Measurements from ENCODE around the gene ETFBKMT. TPM values are rescaled to one million over a fixed set of nuclear protein-coding genes. Genes with fewer than 3 reads are reported as not detected.
"Not testable (repeated sequence)": the region's sequence is repeated elsewhere in the genome, so short reads cannot be mapped to it uniquely, and the experiment has no call there.

The ETFBKMT gene
- total RNA-seq, 4 donors from 2014 or later, result 0.53 to 1.9 (median 1.2) TPM

DNA sequence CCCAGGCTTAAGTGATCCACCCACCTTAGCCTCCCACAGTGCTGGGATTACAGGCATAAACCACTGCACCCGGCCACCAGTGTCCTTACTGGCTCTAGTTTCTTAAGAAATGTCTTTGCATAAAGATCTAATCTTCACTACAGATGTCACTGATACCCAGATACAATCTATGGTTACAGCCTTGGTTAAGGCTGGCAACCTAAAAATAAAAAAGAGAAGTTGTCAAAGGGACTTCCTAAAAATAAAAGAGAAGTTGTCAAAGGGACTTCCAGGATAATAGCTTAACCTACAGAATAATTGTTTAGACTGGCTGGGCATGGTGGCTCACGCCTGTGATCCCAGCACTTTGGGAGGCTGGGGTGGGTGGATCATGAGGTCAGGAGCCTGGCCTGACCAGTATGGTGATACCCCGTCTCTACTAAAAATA lies 27.6 kb downstream of the ETFBKMT start:
- Histone ChIP-seq H3K4me1 (no peaks in the 10 kb centered on the region), H3K9me3 (peaks cover 0 to 32% (median 20%) of the 10 kb centered on the region in 3 donors), H3K36me3 (peaks cover 0 to 48% (median 0%) of the 10 kb centered on the region in 3 donors), H3K4me3 (no peak overlapping the region), H3K27ac (no peak overlapping the region), H3K27me3 (no peaks in the 10 kb centered on the region)
- no peak for DNase-seq
- WGBS, 2 donors, result 55 to 82% methylated on average over 3 of the region's 3 CpGs
- intact Hi-C loops (cut with DNase I), result loop anchor here (10.0 kb wide), 1 partner anchor 618 kb away; no protein-coding TSS in a partner anchor
- TF ChIP-seq, protein P1, sequence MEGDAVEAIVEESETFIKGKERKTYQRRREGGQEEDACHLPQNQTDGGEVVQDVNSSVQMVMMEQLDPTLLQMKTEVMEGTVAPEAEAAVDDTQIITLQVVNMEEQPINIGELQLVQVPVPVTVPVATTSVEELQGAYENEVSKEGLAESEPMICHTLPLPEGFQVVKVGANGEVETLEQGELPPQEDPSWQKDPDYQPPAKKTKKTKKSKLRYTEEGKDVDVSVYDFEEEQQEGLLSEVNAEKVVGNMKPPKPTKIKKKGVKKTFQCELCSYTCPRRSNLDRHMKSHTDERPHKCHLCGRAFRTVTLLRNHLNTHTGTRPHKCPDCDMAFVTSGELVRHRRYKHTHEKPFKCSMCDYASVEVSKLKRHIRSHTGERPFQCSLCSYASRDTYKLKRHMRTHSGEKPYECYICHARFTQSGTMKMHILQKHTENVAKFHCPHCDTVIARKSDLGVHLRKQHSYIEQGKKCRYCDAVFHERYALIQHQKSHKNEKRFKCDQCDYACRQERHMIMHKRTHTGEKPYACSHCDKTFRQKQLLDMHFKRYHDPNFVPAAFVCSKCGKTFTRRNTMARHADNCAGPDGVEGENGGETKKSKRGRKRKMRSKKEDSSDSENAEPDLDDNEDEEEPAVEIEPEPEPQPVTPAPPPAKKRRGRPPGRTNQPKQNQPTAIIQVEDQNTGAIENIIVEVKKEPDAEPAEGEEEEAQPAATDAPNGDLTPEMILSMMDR (IDR thresholded peaks at IDR 0.05), result no peak
- TF ChIP-seq POLR2A (IDR thresholded peaks at IDR 0.05), result no peak

DNA sequence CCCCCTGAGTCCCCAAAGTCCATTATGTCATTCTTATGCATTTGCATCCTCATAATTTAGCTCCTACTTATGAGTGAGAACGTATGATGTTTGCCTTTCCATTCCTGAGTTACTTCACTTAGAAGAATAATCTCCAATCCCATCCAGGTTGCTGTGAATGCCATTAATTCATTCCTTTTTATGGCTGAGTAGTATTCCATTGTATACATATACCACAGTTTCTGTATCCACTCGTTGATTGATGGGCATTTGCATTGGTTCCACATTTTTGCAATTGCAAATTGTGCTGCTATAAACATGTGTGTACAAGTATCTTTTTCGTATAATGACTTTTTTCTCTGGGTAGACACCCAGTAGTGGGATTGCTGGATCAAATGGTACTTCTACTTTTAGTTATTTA lies 30.4 kb downstream of the ETFBKMT start:
- not testable (repeated sequence) for H3K27me3 ChIP-seq, H3K27ac ChIP-seq, H3K4me3 ChIP-seq, DNase-seq, H3K4me1 ChIP-seq, H3K9me3 ChIP-seq
- intact Hi-C loops (cut with DNase I), result loop anchor here (10.0 kb wide), 1 partner anchor 615 kb away; no protein-coding TSS in a partner anchor
- 89 to 95% methylated on average over 3 of the region's 3 CpGs for WGBS, 2 donors
- peaks cover 0 to 42% (median 0%) of the 10 kb centered on the region in 3 donors for H3K36me3 ChIP-seq

DNA sequence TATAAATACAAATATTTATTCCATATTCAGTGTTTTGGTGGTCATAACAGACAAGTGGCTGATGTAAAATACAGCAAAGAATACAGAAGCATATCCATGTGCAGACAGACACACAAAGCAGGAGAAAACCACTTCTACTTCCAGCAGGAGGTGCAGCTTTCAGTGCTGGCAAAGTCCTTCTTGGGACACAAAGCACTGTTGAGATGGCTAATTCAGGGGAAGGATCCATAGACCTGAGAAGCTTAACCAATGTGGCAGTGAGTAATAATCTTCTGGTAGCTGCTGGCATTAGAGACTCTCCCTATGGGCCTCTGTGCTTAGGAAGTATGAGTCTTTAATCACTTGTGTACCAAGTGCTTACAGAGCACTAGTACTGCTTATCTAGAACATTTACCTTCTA lies 42.6 kb downstream of the ETFBKMT start:
- Histone ChIP-seq H3K27me3 (no peaks in the 10 kb centered on the region), H3K9me3 (no peaks in the 10 kb centered on the region), H3K4me1 (no peaks in the 10 kb centered on the region), H3K4me3 (no peak overlapping the region), H3K27ac (no peak overlapping the region), H3K36me3 (peaks cover 0 to 36% (median 0%) of the 10 kb centered on the region in 3 donors)
- TF ChIP-seq POLR2A (IDR thresholded peaks at IDR 0.05), result no peak
- TF ChIP-seq, protein P1 (IDR thresholded peaks at IDR 0.05), result peak in 1 of 6 experiments; percentile 13
- intact Hi-C loops (cut with DNase I), result no loop called here
- DNase-seq, result no peak

DNA sequence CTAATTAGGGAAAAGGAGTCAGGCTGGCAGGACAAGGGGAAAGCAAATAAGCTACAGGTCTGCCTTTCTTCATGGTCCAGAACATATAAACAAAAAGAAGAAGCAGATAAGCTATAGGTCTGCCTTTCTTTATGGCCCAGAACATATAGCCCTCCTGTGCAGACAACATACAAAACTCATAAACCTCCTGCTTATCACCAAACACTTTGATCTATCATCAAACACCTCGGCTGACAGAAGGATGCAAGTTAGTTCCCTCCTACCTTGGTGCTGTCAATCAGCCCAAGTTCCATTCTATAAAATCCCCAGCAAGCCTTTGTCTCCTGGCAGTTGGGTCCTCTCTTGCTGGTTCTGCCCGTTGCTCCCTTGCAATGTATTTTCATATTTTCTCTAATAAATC lies 46.1 kb downstream of the ETFBKMT start:
- TF ChIP-seq, protein P1 (IDR thresholded peaks at IDR 0.05), result no peak
- no peak for TF ChIP-seq POLR2A (IDR thresholded peaks at IDR 0.05)
- no peaks in the 10 kb centered on the region for H3K27me3 ChIP-seq
- intact Hi-C loops (cut with DNase I), result no loop called here
- no peak overlapping the region for H3K27ac ChIP-seq
- peaks cover 0 to 30% (median 0%) of the 10 kb centered on the region in 3 donors for H3K36me3 ChIP-seq
- no peak overlapping the region for H3K4me3 ChIP-seq
- no peaks in the 10 kb centered on the region for H3K4me1 ChIP-seq
- peaks cover 0 to 17% (median 0%) of the 10 kb centered on the region in 3 donors for H3K9me3 ChIP-seq
- 80 to 82% methylated on average over 2 of the region's 2 CpGs for WGBS, 2 donors
- no peak for DNase-seq

DNA sequence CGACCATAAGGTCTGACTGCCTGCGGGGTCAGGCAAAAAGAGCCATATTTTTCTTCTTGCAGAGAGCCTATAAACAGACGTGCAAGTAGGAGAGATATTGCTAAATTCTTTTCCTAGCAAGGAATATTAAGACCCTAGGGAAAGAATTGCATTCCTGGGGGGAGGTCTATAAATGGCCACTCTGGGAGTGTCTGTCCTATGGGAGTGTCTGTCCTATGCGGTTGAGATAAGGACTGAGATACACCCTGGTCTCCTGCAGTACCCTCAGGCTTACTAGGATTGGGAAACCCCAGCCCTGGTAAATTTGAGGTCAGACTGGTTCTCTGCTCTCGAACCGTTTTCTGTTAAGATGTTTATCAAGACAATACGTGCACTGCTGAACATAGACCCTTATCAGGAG lies 48.6 kb downstream of the ETFBKMT start:
- H3K27ac ChIP-seq; DNase-seq; H3K27me3 ChIP-seq; intact Hi-C loops (cut with DNase I); H3K4me1 ChIP-seq; H3K4me3 ChIP-seq: not testable (repeated sequence)
- WGBS, 2 donors, result 89 to 94% methylated on average over 7 of the region's 7 CpGs
- Histone ChIP-seq H3K9me3 (peaks cover 0 to 23% (median 0%) of the 10 kb centered on the region in 3 donors), H3K36me3 (peaks cover 0 to 21% (median 0%) of the 10 kb centered on the region in 3 donors)

DNA sequence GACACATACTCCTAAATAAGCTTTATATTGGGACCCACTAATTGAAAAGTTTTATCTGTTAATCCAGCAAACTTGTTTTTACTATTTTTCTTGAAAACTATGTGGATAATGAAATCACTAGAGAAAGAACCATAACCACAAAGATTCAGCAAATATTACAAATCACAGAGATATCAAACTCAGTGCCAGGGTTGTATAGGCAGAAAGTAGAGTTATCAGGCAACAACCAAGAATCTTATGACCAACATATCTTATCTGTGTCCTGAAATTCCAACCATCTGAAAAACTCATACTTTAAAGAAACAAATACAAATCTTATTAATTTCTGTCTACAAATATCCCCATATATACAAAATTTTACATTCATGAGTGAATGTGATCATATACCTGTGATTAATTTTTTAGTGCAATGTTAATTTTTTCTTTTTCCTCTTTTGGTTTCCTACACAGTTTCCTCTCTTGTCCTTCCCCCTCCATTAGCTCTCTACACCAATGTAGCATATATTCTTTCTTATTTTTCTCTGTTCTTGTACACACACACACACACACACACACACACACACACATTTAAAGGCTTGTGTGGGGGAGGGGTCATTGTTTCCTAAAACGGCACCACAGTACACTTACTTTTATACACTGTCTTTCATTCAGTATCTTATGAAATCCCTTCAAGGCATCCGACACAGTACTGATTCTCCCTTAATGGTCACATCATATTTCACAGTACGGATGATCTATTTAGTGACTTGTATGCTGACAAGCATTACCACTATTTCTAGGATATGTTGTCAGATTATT lies 50.7 kb downstream of the ETFBKMT start:
- no peak overlapping the region for H3K27ac ChIP-seq
- peaks cover 0 to 21% (median 0%) of the 10 kb centered on the region in 3 donors for H3K36me3 ChIP-seq
- TF ChIP-seq, protein P1 (IDR thresholded peaks at IDR 0.05), result no peak
- no peak for TF ChIP-seq POLR2A (IDR thresholded peaks at IDR 0.05)
- no peaks in the 10 kb centered on the region for H3K27me3 ChIP-seq
- no peak overlapping the region for H3K4me3 ChIP-seq
- peaks cover 0 to 23% (median 0%) of the 10 kb centered on the region in 3 donors for H3K9me3 ChIP-seq
- DNase-seq, result no peak
- intact Hi-C loops (cut with DNase I), result no loop called here
- H3K4me1 ChIP-seq, result no peaks in the 10 kb centered on the region
- WGBS, 2 donors, result 73 to 82% methylated on average over 3 of the region's 3 CpGs

Measured in esophagus squamous epithelium (tissue), 5 donors.